Measurements from ENCODE around the gene PRKAG2.

- TF ChIP-seq CTCF (IDR thresholded peaks at IDR 0.05) (no peak), POLR2A (IDR thresholded peaks at IDR 0.05) (no peak), POLR2AphosphoS5 (IDR thresholded peaks at IDR 0.05) (peak in 2 of 3 donors; percentile 22 to 32), EP300 (IDR thresholded peaks at IDR 0.05; ENCODE audit: low read depth) (no peak)
Observed at GRCh38 chr7:151727579-151728285, 149.2 kb downstream of the PRKAG2 start.

All from transverse colon (tissue), 4 donors.